ENCODE results near the gene DVL2.

The DVL2 gene

GRCh38 chr17:7254511-7254910 is 20.2 kb upstream of the DVL2 start:
- no peak for DNase-seq

- no peak for DNase-seq
Measured at GRCh38 chr17:7253082-7253481, 18.8 kb upstream of the DVL2 start.

GRCh38 chr17:7252176-7253043 is 18.1 kb upstream of the DVL2 start, which contains the start of gene ELP5:
Gene ELP5 (plus strand): TSS chr17:7252215. CDS start chr17:7252551, 336 bp downstream.
- DNase-seq = peak; percentile 96

- peak; percentile 99 for DNase-seq
Measured at GRCh38 chr17:7251661-7252175, 17.4 kb upstream of the DVL2 start, which contains the start of gene CTDNEP1. Gene CTDNEP1 (minus strand): TSS chr17:7251734. CDS start chr17:7251296, 438 bp downstream.

- no peak for DNase-seq
Measured at GRCh38 chr17:7250695-7251627, 16.6 kb upstream of the DVL2 start.

- no peak for DNase-seq
Measured at GRCh38 chr17:7249830-7250229, 15.5 kb upstream of the DVL2 start.

GRCh38 chr17:7249214-7249613 is 14.9 kb upstream of the DVL2 start:
- no peak for DNase-seq

- no peak for DNase-seq
Measured at GRCh38 chr17:7248796-7249195, 14.5 kb upstream of the DVL2 start.

- no peak for DNase-seq
Measured at GRCh38 chr17:7246779-7247178, 12.5 kb upstream of the DVL2 start.

- DNase-seq = peak; percentile 17
Measured at GRCh38 chr17:7243838-7244237, 9.5 kb upstream of the DVL2 start.

GRCh38 chr17:7243453-7243729 is 9.1 kb upstream of the DVL2 start:
- DNase-seq = no peak

GRCh38 chr17:7242717-7243452 is 8.6 kb upstream of the DVL2 start:
- DNase-seq = peak; percentile 96

- peak; percentile 97 for DNase-seq
Measured at GRCh38 chr17:7241783-7242716, 7.7 kb upstream of the DVL2 start, which contains the start of gene GABARAP. Gene GABARAP (minus strand): TSS chr17:7242449. CDS start chr17:7242330, 119 bp downstream.

- peak; percentile 24 for DNase-seq
Measured at GRCh38 chr17:7241090-7241733, 6.9 kb upstream of the DVL2 start.

- no peak for DNase-seq
Measured at GRCh38 chr17:7240375-7240774, 6.1 kb upstream of the DVL2 start.

GRCh38 chr17:7239091-7240027 is 5.0 kb upstream of the DVL2 start, which contains the start of gene PHF23:
Gene PHF23 (minus strand): TSS chr17:7239457. CDS start chr17:7239279, 178 bp downstream.
- peak; percentile 100 for DNase-seq

GRCh38 chr17:7238420-7239090 is 4.2 kb upstream of the DVL2 start:
- DNase-seq = peak; percentile 72

- peak; percentile 84 for DNase-seq
Measured at GRCh38 chr17:7237761-7238419, 3.6 kb upstream of the DVL2 start.

Data from left hindlimb (tissue), 1 donor.